Heart left ventricle (tissue), 13 donors: ENCODE results near the gene ABCD4.

ENCODE experiments used
- POLR2A ChIP-seq, 2 donors: fragments of 450-650 bp; IDR thresholded peaks; one replicate each; pipeline ENCODE4 v1.6.1; 2017; ENCODE audit warnings: antibody characterized with exemption in 2 of 2, mild to moderate bottlenecking in 2 of 2, moderate library complexity in 2 of 2
- TF ChIP-seq, protein P1 (sequence below), 12 donors: fragments of 200-600 bp; sonication (generic) in 4 of 12; IDR thresholded peaks; one replicate each; pipeline versions ENCODE4 v1.5.0 to v1.8.0; 2018 to 2022; ENCODE audit warnings: antibody characterized with exemption in 12 of 12, mild to moderate bottlenecking in 5 of 12
- donor health status: ischemic (EF 13 %, LVEDD 7.1; RV severe dilation, severe dysfunction).
- donor health status: DM: no; HTN: yes; CAD: no.
- donor health status: DM: no; HTN: no; CAD: no.
- donor health status: ischemic (EF 25% LVEDD 6.9; RV normal size, moderate dysfunction).
- donor health status: ischemic (EF 25% LVEDD 5.7; RV mildly dilated, moderate dysfunction).
- donor health status: ischemic (EF 35%, LVEDD 5.7; RV mildly dilated, moderate dysfunction).
- donor health status: nonischemic (EF 11% LVEDD 7.7; RV severe dilation, severe dysfunction).
- donor health status: DM: yes; HTN: yes; CAD: no.
- donor health status: PGD.
- donor health status: ischemic (EF 29% LVEDD 5.4; RV normal size, mild dysfunction).
- donor health status: nonischemic (EF 23%, LVEDD 6.1; RV moderate dilation, normal function).

DNA sequence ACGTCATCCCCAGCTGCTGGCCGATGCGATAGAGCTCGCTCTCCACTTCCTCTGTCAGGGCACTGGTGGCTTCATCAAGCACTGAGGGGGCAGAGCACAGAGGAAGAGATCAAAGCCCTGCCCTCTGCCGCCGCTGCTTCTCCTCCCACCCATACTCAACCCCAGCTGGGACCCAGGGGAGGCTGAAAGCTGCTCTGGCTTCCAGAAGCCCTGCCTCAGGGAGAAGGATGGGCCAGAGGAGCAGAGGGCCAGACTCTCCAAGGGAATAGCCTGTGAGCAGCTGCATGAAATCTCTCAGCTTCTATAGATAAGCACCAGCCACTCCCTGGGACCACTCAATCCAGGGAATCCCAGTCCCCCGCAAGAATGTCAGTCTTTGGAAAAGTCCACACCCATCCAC is 16.0 kb downstream of the ABCD4 start:
- TF ChIP-seq, protein P1, sequence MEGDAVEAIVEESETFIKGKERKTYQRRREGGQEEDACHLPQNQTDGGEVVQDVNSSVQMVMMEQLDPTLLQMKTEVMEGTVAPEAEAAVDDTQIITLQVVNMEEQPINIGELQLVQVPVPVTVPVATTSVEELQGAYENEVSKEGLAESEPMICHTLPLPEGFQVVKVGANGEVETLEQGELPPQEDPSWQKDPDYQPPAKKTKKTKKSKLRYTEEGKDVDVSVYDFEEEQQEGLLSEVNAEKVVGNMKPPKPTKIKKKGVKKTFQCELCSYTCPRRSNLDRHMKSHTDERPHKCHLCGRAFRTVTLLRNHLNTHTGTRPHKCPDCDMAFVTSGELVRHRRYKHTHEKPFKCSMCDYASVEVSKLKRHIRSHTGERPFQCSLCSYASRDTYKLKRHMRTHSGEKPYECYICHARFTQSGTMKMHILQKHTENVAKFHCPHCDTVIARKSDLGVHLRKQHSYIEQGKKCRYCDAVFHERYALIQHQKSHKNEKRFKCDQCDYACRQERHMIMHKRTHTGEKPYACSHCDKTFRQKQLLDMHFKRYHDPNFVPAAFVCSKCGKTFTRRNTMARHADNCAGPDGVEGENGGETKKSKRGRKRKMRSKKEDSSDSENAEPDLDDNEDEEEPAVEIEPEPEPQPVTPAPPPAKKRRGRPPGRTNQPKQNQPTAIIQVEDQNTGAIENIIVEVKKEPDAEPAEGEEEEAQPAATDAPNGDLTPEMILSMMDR (IDR thresholded peaks at IDR 0.05) = no peak
- no peak for TF ChIP-seq POLR2A (IDR thresholded peaks at IDR 0.05)
